GM12878 (cell line): ENCODE data around the gene ROPN1B.

Experiments used
- CTCF ChIP-seq, 3 experiments: IDR thresholded peaks in 2 of 3; conservative IDR thresholded peaks in 1 of 3; 2 replicates each; pipeline ENCODE4 v1.5.1; 2011; ENCODE audit warnings: low read depth in 3 of 3, low read length in 3 of 3, mild to moderate bottlenecking in 3 of 3, control low read depth in 2 of 3, moderate library complexity in 2 of 3, inconsistent platforms in 1 of 3, mixed read lengths in 1 of 3; ENCODE audit not compliant: control insufficient read depth in 2 of 3, insufficient read depth in 1 of 3; ENCODE audit errors: extremely low read depth in 1 of 3
- EP300 ChIP-seq, 2 experiments: fragments of 150-350 bp in 1 of 2; IDR thresholded peaks; 2 replicates each; pipeline ENCODE4 v1.6.1; 2011 to 2012; ENCODE audit warnings: low read depth in 2 of 2, low read length in 2 of 2, borderline replicate concordance in 1 of 2, improper control_type of control experiment in 1 of 2, inconsistent platforms in 1 of 2; ENCODE audit not compliant: control insufficient read depth in 1 of 2
- EZH2 ChIP-seq: IDR thresholded peaks from 2 replicates; pipeline ENCODE4 v1.6.1; 2012; ENCODE audit warnings: low read depth, mild to moderate bottlenecking, control low read depth, inconsistent platforms, low read length, borderline replicate concordance; ENCODE audit not compliant: control insufficient read depth
- POLR2A ChIP-seq: IDR thresholded peaks from 2 replicates; pipeline ENCODE4 v1.6.1; 2011; ENCODE audit warnings: low read depth, mild to moderate bottlenecking, low read length
- POLR2AphosphoS5 ChIP-seq: IDR thresholded peaks from 2 replicates; pipeline ENCODE4 v1.6.1; 2011; ENCODE audit warnings: mild to moderate bottlenecking, low read length, inconsistent platforms
- SIX5 ChIP-seq: IDR thresholded peaks from 2 replicates; pipeline ENCODE4 v1.6.1; 2011; ENCODE audit warnings: mild to moderate bottlenecking, low read depth, low read length, moderate library complexity; ENCODE audit not compliant: severe bottlenecking
- SP1 ChIP-seq: IDR thresholded peaks from one replicate; pipeline ENCODE4 v1.6.1; 2011; ENCODE audit warnings: low read depth, low read length
- SPI1 ChIP-seq: IDR thresholded peaks from 2 replicates; pipeline ENCODE4 v1.6.1; 2011; ENCODE audit warnings: low read depth, mild to moderate bottlenecking, low read length, moderate library complexity, borderline replicate concordance; ENCODE audit not compliant: insufficient read depth
- SRF ChIP-seq, 2 experiments: IDR thresholded peaks; 2 replicates each; pipeline ENCODE4 v1.6.1; 2011; ENCODE audit warnings: low read depth in 2 of 2, low read length in 2 of 2, mild to moderate bottlenecking in 1 of 2, moderate library complexity in 1 of 2
- ZNF274 ChIP-seq: IDR thresholded peaks from one replicate; pipeline ENCODE4 v1.8.0; 2011; ENCODE audit not compliant: insufficient read length, insufficient read depth
- ZNF687 ChIP-seq: fragments of 450-650 bp; IDR thresholded peaks from 2 replicates; pipeline ENCODE4 v1.6.1; 2017; ENCODE audit warnings: mild to moderate bottlenecking, moderate library complexity

DNA sequence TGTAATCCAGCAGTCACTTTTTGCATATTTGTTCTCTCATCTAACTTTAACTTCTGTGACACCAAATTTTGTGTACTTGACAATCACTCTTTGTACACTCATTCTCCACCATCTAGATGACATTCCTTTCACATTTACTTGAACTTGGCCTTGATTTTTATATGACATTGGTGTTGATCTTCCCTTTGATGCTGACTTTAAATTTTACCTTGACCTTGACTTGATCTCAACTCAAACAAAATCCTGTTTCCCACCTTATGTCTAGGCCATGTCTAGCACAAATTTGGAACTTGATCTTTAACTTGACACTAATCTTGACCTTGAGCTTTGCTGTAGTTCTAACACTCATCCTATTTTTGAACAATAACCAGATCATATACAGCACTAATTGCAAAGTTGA is 33.2 kb downstream of the ROPN1B start:
- TF ChIP-seq SPI1 = no peak
- TF ChIP-seq EP300 (IDR thresholded peaks at IDR 0.05; ENCODE audit: borderline replicate concordance in 1 of 2, control insufficient read depth in 1 of 2, low read depth in 2 of 2, low read length in 2 of 2) = no peak
- no peak for TF ChIP-seq CTCF (IDR thresholded peaks at IDR 0.05 in 2 of 3, conservative IDR thresholded peaks at IDR 0.05 in 1 of 3; ENCODE audit: control insufficient read depth in 2 of 3, extremely low read depth in 1 of 3, insufficient read depth in 1 of 3, low read depth in 3 of 3, low read length in 3 of 3)
- no peak for TF ChIP-seq ZNF274
- no peak for TF ChIP-seq SP1
- TF ChIP-seq ZNF687 = no peak
- no peak for TF ChIP-seq EZH2
- TF ChIP-seq POLR2AphosphoS5 = no peak
- TF ChIP-seq SIX5 = no peak
- TF ChIP-seq SRF (IDR thresholded peaks at IDR 0.05; ENCODE audit: low read depth in 2 of 2, low read length in 2 of 2) = no peak
- TF ChIP-seq POLR2A = no peak
